H9 (cell line): ENCODE measurements around the gene CADPS2. TPM values are rescaled to one million over a fixed set of nuclear protein-coding genes. Genes with fewer than 3 reads are reported as not detected.

Source experiments
- DNase-seq: peaks from one replicate; pipeline ENCODE4 v3.0.0-alpha.2; 2017
- H2AFZ ChIP-seq: one replicate; pipeline ENCODE4 v1.6.1; 2013; ENCODE audit warnings: mild to moderate bottlenecking, low read length, control low read depth, moderate library complexity
- H2AK5ac ChIP-seq: 2 replicates; pipeline ENCODE4 v1.6.1; 2013; ENCODE audit warnings: low read length, control low read depth, mixed read lengths; ENCODE audit not compliant: insufficient read length
- H2BK120ac ChIP-seq: one replicate; pipeline ENCODE4 v1.6.1; 2013; ENCODE audit warnings: low read depth, mild to moderate bottlenecking, low read length, control low read depth, inconsistent platforms; ENCODE audit not compliant: poor library complexity, severe bottlenecking
- H2BK12ac ChIP-seq: 2 replicates; pipeline ENCODE4 v1.6.1; 2013; ENCODE audit warnings: low read length, control low read depth, mixed read lengths, low read depth; ENCODE audit not compliant: insufficient read length
- H2BK15ac ChIP-seq: 2 replicates; pipeline ENCODE4 v1.6.1; 2013; ENCODE audit warnings: low read depth, low read length, control low read depth
- H2BK20ac ChIP-seq: one replicate; pipeline ENCODE4 v1.6.1; 2013; ENCODE audit warnings: low read depth, mild to moderate bottlenecking, low read length, control low read depth, inconsistent platforms; ENCODE audit not compliant: poor library complexity, severe bottlenecking
- H2BK5ac ChIP-seq: 2 replicates; pipeline ENCODE4 v1.6.1; 2013; ENCODE audit warnings: low read length, control low read depth, mixed read lengths; ENCODE audit not compliant: insufficient read length
- H3K14ac ChIP-seq: 2 replicates; pipeline ENCODE4 v1.6.1; 2013; ENCODE audit warnings: low read length, control low read depth; ENCODE audit not compliant: insufficient read depth
- H3K18ac ChIP-seq: 2 replicates; pipeline ENCODE4 v1.6.1; 2013; ENCODE audit warnings: low read depth, mild to moderate bottlenecking, mixed read lengths, low read length, control low read depth; ENCODE audit not compliant: insufficient read length
- H3K23ac ChIP-seq: 2 replicates; pipeline ENCODE4 v1.6.1; 2013; ENCODE audit warnings: low read length, control low read depth, mixed read lengths, low read depth; ENCODE audit not compliant: insufficient read length
- H3K23me2 ChIP-seq: 2 replicates; pipeline ENCODE4 v1.6.1; 2013; ENCODE audit warnings: low read depth, mild to moderate bottlenecking, mixed read lengths, low read length, control low read depth; ENCODE audit not compliant: insufficient read length, poor library complexity, severe bottlenecking
- H3K27ac ChIP-seq: 2 replicates; pipeline ENCODE4 v1.5.1; 2013; ENCODE audit warnings: low read length, control low read depth, mixed read lengths, low read depth; ENCODE audit not compliant: insufficient read length
- H3K27me3 ChIP-seq: 2 replicates; pipeline ENCODE4 v1.6.1; 2013; ENCODE audit warnings: low read length, control low read depth, inconsistent platforms; ENCODE audit not compliant: insufficient read depth
- H3K4ac ChIP-seq: 2 replicates; pipeline ENCODE4 v1.6.1; 2013; ENCODE audit warnings: low read depth, mild to moderate bottlenecking, control low read depth, inconsistent platforms, low read length, moderate library complexity
- H3K4me1 ChIP-seq: 2 replicates; pipeline ENCODE4 v1.6.1; 2013; ENCODE audit warnings: low read length, control low read depth, inconsistent platforms; ENCODE audit not compliant: insufficient read depth
- H3K4me2 ChIP-seq: 2 replicates; pipeline ENCODE4 v1.6.1; 2013; ENCODE audit warnings: low read length, control low read depth, mixed read lengths; ENCODE audit not compliant: insufficient read length, insufficient read depth
- H3K56ac ChIP-seq: 2 replicates; pipeline ENCODE4 v1.6.1; 2013; ENCODE audit warnings: low read depth, mild to moderate bottlenecking, mixed read lengths, low read length, control low read depth; ENCODE audit not compliant: insufficient read length
- H3K79me1 ChIP-seq: 2 replicates; pipeline ENCODE4 v1.6.1; 2013; ENCODE audit warnings: low read depth, mild to moderate bottlenecking, moderate library complexity, low read length, control low read depth, inconsistent platforms; ENCODE audit not compliant: insufficient read depth, poor library complexity, severe bottlenecking
- H3K79me2 ChIP-seq: 2 replicates; pipeline ENCODE4 v1.6.1; 2013; ENCODE audit warnings: low read length, control low read depth, inconsistent platforms; ENCODE audit not compliant: insufficient read depth
- H3K9ac ChIP-seq: 2 replicates; pipeline ENCODE4 v1.6.1; 2013; ENCODE audit warnings: low read length, control low read depth, mixed read lengths; ENCODE audit not compliant: insufficient read length; ENCODE audit errors: extremely low read depth
- H3K9me3 ChIP-seq: one replicate; pipeline ENCODE4 v1.6.1; 2013; ENCODE audit warnings: low read depth, low read length, inconsistent platforms; ENCODE audit not compliant: control insufficient read depth
- H3T11ph ChIP-seq: one replicate; pipeline ENCODE4 v1.6.1; 2013; ENCODE audit warnings: mild to moderate bottlenecking, low read length, control low read depth, inconsistent platforms
- H4K20me1 ChIP-seq: one replicate; pipeline ENCODE4 v1.6.1; 2013; ENCODE audit not compliant: control insufficient read depth, insufficient read length, insufficient read depth
- H4K5ac ChIP-seq: 2 replicates; pipeline ENCODE4 v1.6.1; 2013; ENCODE audit warnings: low read depth, mild to moderate bottlenecking, mixed read lengths, low read length, control low read depth; ENCODE audit not compliant: insufficient read length
- H4K8ac ChIP-seq: replicated peaks from 2 replicates; pipeline ENCODE4 v1.6.1; 2013; ENCODE audit warnings: low read length, control low read depth, mixed read lengths, low read depth; ENCODE audit not compliant: insufficient read length
- H4K91ac ChIP-seq: 2 replicates; pipeline ENCODE4 v1.6.1; 2013; ENCODE audit warnings: low read depth, mild to moderate bottlenecking, moderate library complexity, mixed read lengths, low read length, control low read depth; ENCODE audit not compliant: insufficient read length
- H3K27ac Mint-ChIP-seq, 3 experiments: 2 replicates in 2 of 3; 3 replicates in 1 of 3; pipeline ENCODE4 v1.8.0; 2020 to 2021; ENCODE audit warnings: mixed read lengths in 3 of 3, mild to moderate bottlenecking in 1 of 3, moderate library complexity in 1 of 3
- H3K27me3 Mint-ChIP-seq: 2 replicates; pipeline ENCODE4 v1.8.0; 2021; ENCODE audit warnings: low read depth, mild to moderate bottlenecking, moderate library complexity, mixed read lengths
- H3K36me3 Mint-ChIP-seq, 3 experiments: 2 replicates in 2 of 3; 3 replicates in 1 of 3; pipeline ENCODE4 v1.8.0; 2020 to 2021; ENCODE audit warnings: low read depth in 3 of 3, mixed read lengths in 3 of 3; ENCODE audit not compliant: insufficient read depth in 1 of 3
- H3K4me1 Mint-ChIP-seq, 2 experiments: 2 replicates each; pipeline ENCODE4 v1.8.0; 2020; ENCODE audit warnings: mixed read lengths in 2 of 2
- H3K4me3 Mint-ChIP-seq, 2 experiments: 2 replicates in 1 of 2; 3 replicates in 1 of 2; pipeline ENCODE4 v1.8.0; 2020 to 2021; ENCODE audit warnings: mild to moderate bottlenecking in 2 of 2, mixed read lengths in 2 of 2, moderate library complexity in 1 of 2
- H3K9me3 Mint-ChIP-seq, 2 experiments: 2 replicates in 1 of 2; 3 replicates in 1 of 2; pipeline ENCODE4 v1.8.0; 2020; ENCODE audit warnings: mild to moderate bottlenecking in 2 of 2, mixed read lengths in 2 of 2, moderate library complexity in 1 of 2
- WGBS: extraction: QIAGEN DNeasy Blood & Tissue Kit; methylation state at CpG from one replicate; pipeline ENCODE4 v1.1.7; 2013; ENCODE audit warnings: missing lambda C conversion rate, low lambda C conversion rate, mixed read lengths; ENCODE audit not compliant: insufficient read length; ENCODE audit errors: extremely low coverage; 5-methylcytosine and 5-hydroxymethylcytosine counted together
- total RNA-seq: library from RNA; stranded (reverse); gene quantifications from 2 replicates; pipeline ENCODE4 v1.2.1, GENCODE V29; 2021
- TF ChIP-seq, protein P1 (sequence below): fragments of 200-600 bp; sonication (generic); conservative IDR thresholded peaks from 3 replicates; pipeline ENCODE4 v1.8.0; 2021; ENCODE audit warnings: antibody characterized with exemption, mild to moderate bottlenecking

CADPS2 gene
- total RNA-seq, 1 experiment from 2014 or later: 7.1 TPM

DNA sequence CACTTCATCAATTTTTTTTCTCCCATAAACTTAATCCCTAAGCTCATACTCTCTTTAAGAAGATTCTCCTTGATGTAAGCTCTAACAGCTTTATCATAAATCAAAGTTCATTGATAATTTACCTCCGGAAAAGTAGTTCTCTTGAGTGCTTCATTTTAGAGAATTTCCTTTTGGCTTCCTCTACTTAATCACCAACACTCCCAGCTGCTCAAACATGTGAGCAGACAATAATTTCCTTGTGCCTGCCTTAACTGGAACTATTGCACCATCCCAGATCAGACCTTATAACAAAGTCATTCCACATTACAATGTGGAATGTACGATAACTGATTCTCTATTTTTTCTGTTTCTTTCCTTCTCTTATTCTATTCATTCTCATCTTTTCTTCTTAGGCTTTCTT lies 587.6 kb downstream of the CADPS2 start:
- H2BK12ac ChIP-seq: no peak overlapping the region
- no CpG with 5 or more reads among the region's 2 CpGs for WGBS

More for the DNA sequence above, 587.6 kb downstream of the CADPS2 start:
- H3K23me2 ChIP-seq: peaks cover 18% of the 10 kb centered on the region
- no peak overlapping the region for H3K27ac ChIP-seq
- no peak overlapping the region for H2AK5ac ChIP-seq
- no peak overlapping the region for H4K5ac ChIP-seq
- H2BK20ac ChIP-seq: no peak overlapping the region
- no peak overlapping the region for H3K4ac ChIP-seq
- no peak overlapping the region for H2BK120ac ChIP-seq
- H3K18ac ChIP-seq: no peak overlapping the region
- TF ChIP-seq, protein P1, sequence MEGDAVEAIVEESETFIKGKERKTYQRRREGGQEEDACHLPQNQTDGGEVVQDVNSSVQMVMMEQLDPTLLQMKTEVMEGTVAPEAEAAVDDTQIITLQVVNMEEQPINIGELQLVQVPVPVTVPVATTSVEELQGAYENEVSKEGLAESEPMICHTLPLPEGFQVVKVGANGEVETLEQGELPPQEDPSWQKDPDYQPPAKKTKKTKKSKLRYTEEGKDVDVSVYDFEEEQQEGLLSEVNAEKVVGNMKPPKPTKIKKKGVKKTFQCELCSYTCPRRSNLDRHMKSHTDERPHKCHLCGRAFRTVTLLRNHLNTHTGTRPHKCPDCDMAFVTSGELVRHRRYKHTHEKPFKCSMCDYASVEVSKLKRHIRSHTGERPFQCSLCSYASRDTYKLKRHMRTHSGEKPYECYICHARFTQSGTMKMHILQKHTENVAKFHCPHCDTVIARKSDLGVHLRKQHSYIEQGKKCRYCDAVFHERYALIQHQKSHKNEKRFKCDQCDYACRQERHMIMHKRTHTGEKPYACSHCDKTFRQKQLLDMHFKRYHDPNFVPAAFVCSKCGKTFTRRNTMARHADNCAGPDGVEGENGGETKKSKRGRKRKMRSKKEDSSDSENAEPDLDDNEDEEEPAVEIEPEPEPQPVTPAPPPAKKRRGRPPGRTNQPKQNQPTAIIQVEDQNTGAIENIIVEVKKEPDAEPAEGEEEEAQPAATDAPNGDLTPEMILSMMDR: no peak
- no peak overlapping the region for H4K91ac ChIP-seq
- no peak overlapping the region for H3K4me2 ChIP-seq
- no peak overlapping the region for H3K23ac ChIP-seq
- H3K4me1 ChIP-seq: peaks cover 2% of the 10 kb centered on the region; the same call in 1 of the 2 replicates
- no peaks in the 10 kb centered on the region for H3K79me1 ChIP-seq
- no peaks in the 10 kb centered on the region for H4K20me1 ChIP-seq
- DNase-seq: no peak
- H3K27me3 ChIP-seq: peaks cover 36% of the 10 kb centered on the region; the same call in 1 of the 2 replicates
- H3K9me3 ChIP-seq: no peaks in the 10 kb centered on the region
- Mint-ChIP-seq H3K4me3 (no peak overlapping the region), H3K36me3 (peaks cover 14 to 29% (median 25%) of the 10 kb centered on the region in 3 experiments; a peak in 6 of 7 replicates), H3K27me3 (peaks cover 78% of the 10 kb centered on the region), H3K27ac (no peak overlapping the region), H3K4me1 (peaks cover 28 to 54% of the 10 kb centered on the region in 2 experiments), H3K9me3 (no peaks in the 10 kb centered on the region)
- no peak overlapping the region for H3K9ac ChIP-seq
- no peak overlapping the region for H4K8ac ChIP-seq
- H2BK15ac ChIP-seq: no peak overlapping the region
- H3K79me2 ChIP-seq: no peaks in the 10 kb centered on the region
- H2BK5ac ChIP-seq: no peak overlapping the region
- H3K14ac ChIP-seq: no peak overlapping the region
- no peak overlapping the region for H3T11ph ChIP-seq
- H2AFZ ChIP-seq: no peak overlapping the region
- H3K56ac ChIP-seq: no peak overlapping the region
